HG02981 (cell line): ENCODE data around the gene VPS33A.

Source experiments
- ATAC-seq: cut with Tn5 transposase; IDR thresholded peaks from one replicate; pipeline ENCODE4 v1.9.1; 2021; ENCODE audit warnings: mild to moderate bottlenecking, moderate library complexity; ENCODE audit not compliant: unreplicated experiment

The VPS33A gene

GRCh38 chr12:122184517-122184916, 81.8 kb downstream of the VPS33A start:
- no peak for ATAC-seq

DNA sequence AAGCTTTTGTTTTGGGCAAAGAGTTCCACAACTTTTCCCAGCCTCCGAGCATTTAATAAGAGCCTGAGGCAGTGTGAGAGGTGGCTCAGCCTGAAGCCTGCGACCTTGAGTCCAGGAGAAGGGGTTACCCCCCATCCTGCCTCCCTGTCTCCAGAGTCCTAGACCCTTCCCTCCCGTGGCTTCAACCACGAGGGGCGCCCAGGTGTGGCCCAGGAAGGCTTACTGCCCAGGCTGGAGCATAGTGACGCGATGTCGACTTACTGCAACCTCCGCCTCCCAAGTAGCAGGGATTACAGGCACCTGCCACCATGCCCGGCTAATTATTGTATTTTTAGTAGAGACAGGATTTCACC, 82.7 kb downstream of the VPS33A start:
- no peak for ATAC-seq

GRCh38 chr12:122182887-122183587, 83.3 kb downstream of the VPS33A start, which contains the start of gene LRRC43:
TSS of gene LRRC43 (plus strand) at chr12:122183123. CDS start at chr12:122183145, 22 bp downstream.
- ATAC-seq = no peak
